HEK293T (cell line): ENCODE results near the gene TLE5.

Experiments
- L3MBTL2 ChIP-seq: fragments of 450-650 bp; conservative IDR thresholded peaks from 2 replicates; pipeline ENCODE4 v1.6.1; 2016; ENCODE audit warnings: mild to moderate bottlenecking
- NFRKB ChIP-seq: fragments of 450-650 bp; IDR thresholded peaks from 2 replicates; pipeline ENCODE4 v1.6.1; 2016; ENCODE audit warnings: mild to moderate bottlenecking, moderate library complexity
- SP1 ChIP-seq: fragments of 450-650 bp; IDR thresholded peaks from 2 replicates; pipeline ENCODE4 v1.6.1; 2017
- TARDBP ChIP-seq: fragments of 450-650 bp; IDR thresholded peaks from 2 replicates; pipeline ENCODE4 v1.6.1; 2016

- TF ChIP-seq TARDBP: no peak
- no peak for TF ChIP-seq NFRKB
- TF ChIP-seq SP1: no peak
- no peak for TF ChIP-seq L3MBTL2
These were observed 35.2 kb upstream of the TLE5 start for GRCh38 chr19:3097442-3097871.
